ENCODE data around the gene CSNK1A1. TPM values are rescaled to one million over a fixed set of nuclear protein-coding genes. Genes with fewer than 3 reads are reported as not detected.

CSNK1A1 gene
- polyA plus RNA-seq, 2 of the 4 experiments (the other 2 are of a cell fraction), result 123 to 218 TPM

- Histone ChIP-seq H3K4me2 (no peak overlapping the region), H3K27ac (no peak overlapping the region), H3K4me1 (peaks cover 26% of the 10 kb centered on the region), H3K9me3 (no peaks in the 10 kb centered on the region), H3K4me3 (no peak overlapping the region)
- DNase-seq (ENCODE audit: low read depth in 1 of 2, low spot score in 1 of 2) (no peak), FAIRE-seq (no peak), ATAC-seq (no peak)
- TF ChIP-seq HOXB5 (CRISPR knock-in tag; IDR thresholded peaks at IDR 0.05) (no peak), KDM1A (IDR thresholded peaks at IDR 0.05; ENCODE audit: low read depth) (no peak), MAFK (IDR thresholded peaks at IDR 0.05; ENCODE audit: partially characterized antibody) (no peak), SREBF2 (IDR thresholded peaks at IDR 0.05) (no peak), JUN (IDR thresholded peaks at IDR 0.05) (no peak), E2F6 (IDR thresholded peaks at IDR 0.05; ENCODE audit: borderline replicate concordance, low read depth) (no peak), HOXB13 (CRISPR knock-in tag; IDR thresholded peaks at IDR 0.05; ENCODE audit: low read depth) (no peak), FOSL2 (IDR thresholded peaks at IDR 0.05) (no peak), FOSL2 (CRISPR knock-in tag; IDR thresholded peaks at IDR 0.05) (no peak), POLR2A (IDR thresholded peaks at IDR 0.05; ENCODE audit: low read length) (no peak), ATOH8 (CRISPR knock-in tag; IDR thresholded peaks at IDR 0.05; ENCODE audit: low read depth) (no peak), CTCF (IDR thresholded peaks at IDR 0.05) (no peak), TP53 (CRISPR knock-in tag; IDR thresholded peaks at IDR 0.05) (no peak), GATA3 (IDR thresholded peaks at IDR 0.05; ENCODE audit: borderline replicate concordance) (no peak), FOSB (CRISPR knock-in tag; IDR thresholded peaks at IDR 0.05) (no peak), EHF (CRISPR knock-in tag; IDR thresholded peaks at IDR 0.05) (no peak), JUNB (IDR thresholded peaks at IDR 0.05) (no peak), USF2 (IDR thresholded peaks at IDR 0.05) (no peak), NPAS2 (CRISPR knock-in tag; IDR thresholded peaks at IDR 0.05; ENCODE audit: borderline replicate concordance) (no peak)
- 90% methylated on average over 6 of the region's 6 CpGs for WGBS (ENCODE audit: missing lambda C conversion rate)
- ChIA-PET POLR2A (interaction anchor here (0.7 kb wide), 1 partner anchor 119 kb away, joined by 3 read pairs; no protein-coding TSS in a partner anchor), CTCF (interaction anchor here (1.0 to 1.6 kb wide), 3 partner anchors 10 to 25 kb away, joined by 3 to 9 read pairs (median 4); partner anchors contain the start of gene CSNK1A1)
These were observed 9.3 kb downstream of the CSNK1A1 start for GRCh38 chr5:149541893-149542292.

- no peak for DNase-seq (ENCODE audit: low read depth in 1 of 2, low spot score in 1 of 2)
- FAIRE-seq, result no peak
- 60% methylated on average over 3 of the region's 3 CpGs for WGBS (ENCODE audit: missing lambda C conversion rate)
- ChIA-PET POLR2A (interaction anchor here (1.0 kb wide), 1 partner anchor 12 kb away, joined by 3 read pairs; no protein-coding TSS in a partner anchor), CTCF (interaction anchor here (0.7 to 1.3 kb wide), 4 partner anchors 10 to 98 kb away, joined by 3 to 6 read pairs (median 3); no protein-coding TSS in a partner anchor)
- H3K4me3 ChIP-seq, result no peak overlapping the region
- peaks cover 23% of the 10 kb centered on the region for H3K4me1 ChIP-seq
- ATAC-seq, result no peak
- H3K4me2 ChIP-seq, result 0 out of 3 replicates have a peak overlapping the region, but pooled peaks have one; percentile 8
- H3K27ac ChIP-seq, result no peak overlapping the region
- H3K9me3 ChIP-seq, result no peaks in the 10 kb centered on the region
- TF ChIP-seq EHMT2 (IDR thresholded peaks at IDR 0.05; ENCODE audit: low read depth) (no peak), CHD2 (IDR thresholded peaks at IDR 0.05; ENCODE audit: low read length, partially characterized antibody) (no peak), RNF2 (IDR thresholded peaks at IDR 0.05; ENCODE audit: borderline replicate concordance, low read depth) (no peak), JUNB (IDR thresholded peaks at IDR 0.05) (no peak), KDM5A (IDR thresholded peaks at IDR 0.05) (no peak), HES2 (IDR thresholded peaks at IDR 0.05) (no peak), JUN (IDR thresholded peaks at IDR 0.05) (no peak), RFX5 (IDR thresholded peaks at IDR 0.05) (no peak), CTCF (IDR thresholded peaks at IDR 0.05) (no peak), ESRRA (IDR thresholded peaks at IDR 0.05; ENCODE audit: borderline replicate concordance, low read length) (no peak), POLR2AphosphoS2 (conservative IDR thresholded peaks at IDR 0.05; ENCODE audit: low read length) (no peak), ZFP36 (IDR thresholded peaks at IDR 0.05; ENCODE audit: borderline replicate concordance, partially characterized antibody) (no peak), EP300 (IDR thresholded peaks at IDR 0.05) (no peak), FOSB (CRISPR knock-in tag; IDR thresholded peaks at IDR 0.05) (no peak), TFCP2L1 (CRISPR knock-in tag; IDR thresholded peaks at IDR 0.05) (no peak), ELK1 (IDR thresholded peaks at IDR 0.05; ENCODE audit: low read depth, low read length) (no peak), MAFK (IDR thresholded peaks at IDR 0.05; ENCODE audit: partially characterized antibody) (no peak), HOXA7 (CRISPR knock-in tag; IDR thresholded peaks at IDR 0.05) (no peak)
These were observed 11.2 kb downstream of the CSNK1A1 start for GRCh38 chr5:149540089-149540488.

Data from A549 (cell line).